8988T (cell line): Measurements from ENCODE around the gene SSBP4.
A peak's percentile ranks its signal among the peaks of the same experiment; 100 is the strongest.

Experiments
- DNase-seq: peaks from one replicate; pipeline ENCODE4 v3.0.0; 2011

SSBP4 gene

GRCh38 chr19:18446145-18446810, 27.1 kb downstream of the SSBP4 start:
- no peak for DNase-seq

- DNase-seq: no peak
These were observed 27.7 kb downstream of the SSBP4 start for GRCh38 chr19:18446811-18447359.

GRCh38 chr19:18449552-18449951, 30.4 kb downstream of the SSBP4 start:
- DNase-seq: no peak

- DNase-seq: no peak
These were observed 31.1 kb downstream of the SSBP4 start for GRCh38 chr19:18450021-18450930.

GRCh38 chr19:18450931-18451836, 32.0 kb downstream of the SSBP4 start:
- peak; percentile 73 for DNase-seq

GRCh38 chr19:18452386-18452785, 33.2 kb downstream of the SSBP4 start:
- no peak for DNase-seq

GRCh38 chr19:18453269-18454024, 34.2 kb downstream of the SSBP4 start:
- DNase-seq: no peak

- DNase-seq: no peak
These were observed 37.1 kb downstream of the SSBP4 start for GRCh38 chr19:18456279-18456678.

GRCh38 chr19:18456974-18457373, 37.8 kb downstream of the SSBP4 start:
- DNase-seq: no peak

GRCh38 chr19:18457483-18458331, 38.5 kb downstream of the SSBP4 start:
- no peak for DNase-seq

- DNase-seq: no peak
These were observed 41.7 kb downstream of the SSBP4 start for GRCh38 chr19:18460900-18461299.

GRCh38 chr19:18461471-18461870, 42.3 kb downstream of the SSBP4 start:
- no peak for DNase-seq

- DNase-seq: no peak
These were observed 45.4 kb downstream of the SSBP4 start for GRCh38 chr19:18464646-18465045.

GRCh38 chr19:18465214-18465963, 46.2 kb downstream of the SSBP4 start:
- DNase-seq: no peak

GRCh38 chr19:18465964-18466339, 46.8 kb downstream of the SSBP4 start:
- DNase-seq: no peak

GRCh38 chr19:18466354-18466753, 47.2 kb downstream of the SSBP4 start:
- DNase-seq: no peak

- no peak for DNase-seq
These were observed 48.8 kb downstream of the SSBP4 start for GRCh38 chr19:18467978-18468377.

- no peak for DNase-seq
These were observed 49.3 kb downstream of the SSBP4 start for GRCh38 chr19:18468517-18468916.

GRCh38 chr19:18469069-18469846, 50.1 kb downstream of the SSBP4 start:
- peak; percentile 70 for DNase-seq

GRCh38 chr19:18470787-18471186, 51.6 kb downstream of the SSBP4 start:
- DNase-seq: no peak
